GM19099 (cell line): ENCODE measurements around the gene ANKRD33B.

Source experiments
- POLR2A ChIP-seq: IDR thresholded peaks from 3 replicates; pipeline ENCODE4 v1.6.1; 2011; ENCODE audit warnings: low read depth; ENCODE audit not compliant: insufficient read length; ENCODE audit errors: extremely low read depth

Gene ANKRD33B

GRCh38 chr5:10636363-10637142 is 72.7 kb downstream of the ANKRD33B start:
- TF ChIP-seq POLR2A = peak; percentile 6

- no peak for TF ChIP-seq POLR2A
Observed at GRCh38 chr5:10637944-10638343, 74.1 kb downstream of the ANKRD33B start.

- TF ChIP-seq POLR2A = no peak
Observed at GRCh38 chr5:10639846-10640368, 76.0 kb downstream of the ANKRD33B start.

- no peak for TF ChIP-seq POLR2A
Observed at GRCh38 chr5:10642367-10642766, 78.5 kb downstream of the ANKRD33B start.

GRCh38 chr5:10644192-10644591 is 80.3 kb downstream of the ANKRD33B start:
- TF ChIP-seq POLR2A = no peak

GRCh38 chr5:10645146-10645545 is 81.3 kb downstream of the ANKRD33B start:
- no peak for TF ChIP-seq POLR2A

GRCh38 chr5:10645671-10646070 is 81.8 kb downstream of the ANKRD33B start:
- no peak for TF ChIP-seq POLR2A

GRCh38 chr5:10647640-10648039 is 83.8 kb downstream of the ANKRD33B start:
- TF ChIP-seq POLR2A = no peak

- TF ChIP-seq POLR2A = no peak
Observed at GRCh38 chr5:10648806-10649665, 85.2 kb downstream of the ANKRD33B start.

- no peak for TF ChIP-seq POLR2A
Observed at GRCh38 chr5:10649666-10650380, 86.0 kb downstream of the ANKRD33B start.

- no peak for TF ChIP-seq POLR2A
Observed at GRCh38 chr5:10652151-10652550, 88.3 kb downstream of the ANKRD33B start.

GRCh38 chr5:10652606-10653005 is 88.7 kb downstream of the ANKRD33B start:
- TF ChIP-seq POLR2A = no peak

GRCh38 chr5:10653043-10653442 is 89.2 kb downstream of the ANKRD33B start:
- TF ChIP-seq POLR2A = no peak

GRCh38 chr5:10653751-10654400 is 90.0 kb downstream of the ANKRD33B start:
- TF ChIP-seq POLR2A = no peak
